Vagina (tissue), 2 donors: ENCODE measurements around the gene PSMF1. TPM values are rescaled to one million over a fixed set of nuclear protein-coding genes. Genes with fewer than 3 reads are reported as not detected.

ENCODE experiments used
- DNase-seq, 2 donors: peaks; one replicate each; pipeline ENCODE4 v3.0.0-alpha.2; 2017; ENCODE audit errors: extremely low spot score in 2 of 2
- H3K27ac ChIP-seq: fragments of 200-600 bp; sonication (generic); one replicate; pipeline ENCODE4 v1.5.1; 2019
- H3K27me3 ChIP-seq: fragments of 200-600 bp; sonication (generic); one replicate; pipeline ENCODE4 v1.5.1; 2019
- H3K36me3 ChIP-seq, 2 donors: fragments of 200-600 bp; sonication (generic); one replicate each; pipeline ENCODE4 v1.5.1; 2017 to 2019
- H3K4me1 ChIP-seq: fragments of 200-600 bp; sonication (generic); one replicate; pipeline ENCODE4 v1.5.1; 2019
- H3K4me3 ChIP-seq, 2 donors: fragments of 200-600 bp; sonication (generic); 1 replicate in 1 of 2; 2 replicates in 1 of 2; pipeline ENCODE4 v1.5.1; 2016 to 2019
- H3K9me3 ChIP-seq: fragments of 200-600 bp; sonication (generic); one replicate; pipeline ENCODE4 v1.5.1; 2019
- CTCF ChIP-seq, 3 experiments: fragments of 450-650 bp in 2 of 3; fragments of 200-600 bp in 1 of 3; sonication (generic) in 1 of 3; IDR thresholded peaks; one replicate each; pipeline ENCODE4 v1.5.1; 2017 to 2019; ENCODE audit warnings: antibody characterized with exemption in 3 of 3, mild to moderate bottlenecking in 2 of 3, moderate library complexity in 2 of 3
- POLR2A ChIP-seq, 2 donors: fragments of 450-650 bp; IDR thresholded peaks; one replicate each; pipeline ENCODE4 v1.6.1; 2017; ENCODE audit warnings: antibody characterized with exemption in 2 of 2, mild to moderate bottlenecking in 2 of 2, moderate library complexity in 2 of 2
- POLR2AphosphoS5 ChIP-seq, 2 donors: sonication (generic); formaldehyde crosslinking; IDR thresholded peaks; one replicate each; pipeline ENCODE4 v1.9.0; 2017; ENCODE audit warnings: antibody characterized with exemption in 2 of 2, mild to moderate bottlenecking in 2 of 2, low read depth in 1 of 2; ENCODE audit not compliant: insufficient read depth in 1 of 2
- intact Hi-C: fragments of 100-400 bp; cut with DNase I; formaldehyde crosslinking; loops from one replicate; pipeline ENCODE4 v1.15.1; 2023
- total RNA-seq: library from RNA; depleted of rRNA; stranded (reverse); fragments of >200 nt; gene quantifications from one replicate; pipeline ENCODE4 v1.2.3, GENCODE V29; 2016

Gene PSMF1
- total RNA-seq, 1 donor from 2014 or later = 52.8 TPM

GRCh38 chr20:1150218-1150617, 31.8 kb downstream of the PSMF1 start:
- no peak for DNase-seq
- intact Hi-C loops = no loop called here
- peaks cover 0 to 13% of the 10 kb centered on the region in 2 donors for H3K36me3 ChIP-seq

GRCh38 chr20:1150968-1151367, 32.6 kb downstream of the PSMF1 start:
- peaks cover 0 to 16% of the 10 kb centered on the region in 2 donors for H3K36me3 ChIP-seq

More at GRCh38 chr20:1150218-1150617, 31.8 kb downstream of the PSMF1 start:
- H3K4me1 ChIP-seq = no peaks in the 10 kb centered on the region
- H3K27me3 ChIP-seq = no peaks in the 10 kb centered on the region
- H3K27ac ChIP-seq = no peak overlapping the region
- no peak overlapping the region for H3K4me3 ChIP-seq
- no peaks in the 10 kb centered on the region for H3K9me3 ChIP-seq
- no peak for TF ChIP-seq POLR2AphosphoS5 (IDR thresholded peaks at IDR 0.05; ENCODE audit: insufficient read depth in 1 of 2, low read depth in 1 of 2)
- TF ChIP-seq POLR2A (IDR thresholded peaks at IDR 0.05) = no peak
- TF ChIP-seq CTCF (IDR thresholded peaks at IDR 0.05) = no peak

GRCh38 chr20:1154226-1154625, 35.8 kb downstream of the PSMF1 start:
- TF ChIP-seq CTCF (IDR thresholded peaks at IDR 0.05) (no peak), POLR2AphosphoS5 (IDR thresholded peaks at IDR 0.05; ENCODE audit: insufficient read depth in 1 of 2, low read depth in 1 of 2) (no peak), POLR2A (IDR thresholded peaks at IDR 0.05) (no peak)
- Histone ChIP-seq H3K36me3 (peaks cover 0 to 7% of the 10 kb centered on the region in 2 donors), H3K27ac (no peak overlapping the region), H3K9me3 (no peaks in the 10 kb centered on the region), H3K27me3 (no peaks in the 10 kb centered on the region), H3K4me3 (no peak overlapping the region), H3K4me1 (no peaks in the 10 kb centered on the region)
- intact Hi-C loops = no loop called here
- DNase-seq = no peak

More at GRCh38 chr20:1150968-1151367, 32.6 kb downstream of the PSMF1 start:
- H3K27me3 ChIP-seq = no peaks in the 10 kb centered on the region
- intact Hi-C loops = no loop called here
- TF ChIP-seq POLR2A (IDR thresholded peaks at IDR 0.05) (no peak), CTCF (IDR thresholded peaks at IDR 0.05) (no peak), POLR2AphosphoS5 (IDR thresholded peaks at IDR 0.05; ENCODE audit: insufficient read depth in 1 of 2, low read depth in 1 of 2) (no peak)
- H3K27ac ChIP-seq = no peak overlapping the region
- no peak overlapping the region for H3K4me3 ChIP-seq
- no peaks in the 10 kb centered on the region for H3K9me3 ChIP-seq
- DNase-seq = no peak
- H3K4me1 ChIP-seq = no peaks in the 10 kb centered on the region

- peaks cover 0 to 8% of the 10 kb centered on the region in 2 donors for H3K36me3 ChIP-seq
Observed at GRCh38 chr20:1154691-1155090, 36.3 kb downstream of the PSMF1 start.

More at GRCh38 chr20:1154691-1155090, 36.3 kb downstream of the PSMF1 start:
- Histone ChIP-seq H3K4me1 (no peaks in the 10 kb centered on the region), H3K9me3 (no peaks in the 10 kb centered on the region), H3K27ac (no peak overlapping the region), H3K27me3 (no peaks in the 10 kb centered on the region), H3K4me3 (no peak overlapping the region)
- no peak for TF ChIP-seq POLR2A (IDR thresholded peaks at IDR 0.05)
- TF ChIP-seq CTCF (IDR thresholded peaks at IDR 0.05) = no peak
- no peak for TF ChIP-seq POLR2AphosphoS5 (IDR thresholded peaks at IDR 0.05; ENCODE audit: insufficient read depth in 1 of 2, low read depth in 1 of 2)
- intact Hi-C loops = no loop called here
- no peak for DNase-seq
